HAP-1 (cell line): ENCODE results near the gene KCNT1.

Experiments used
- DNase-seq, 2 experiments: peaks; one replicate each; pipeline ENCODE4 v3.0.0-alpha.2; 2016 to 2020; ENCODE audit warnings: low spot score in 2 of 2
- H3K27me3 ChIP-seq: fragments of 250-450 bp; sonication (Bioruptor Pico); 2 replicates; pipeline ENCODE4 v1.5.1; 2020; ENCODE audit warnings: low read depth, mild to moderate bottlenecking, moderate library complexity
- H3K36me3 ChIP-seq: fragments of 250-450 bp; sonication (Bioruptor Pico); replicated peaks from 2 replicates; pipeline ENCODE4 v1.5.1; 2020; ENCODE audit warnings: mild to moderate bottlenecking
- H3K4me1 ChIP-seq: fragments of 250-450 bp; sonication (Bioruptor Pico); 2 replicates; pipeline ENCODE4 v1.5.1; 2020; ENCODE audit warnings: mild to moderate bottlenecking
- H3K4me3 ChIP-seq: fragments of 250-450 bp; sonication (Bioruptor Pico); 2 replicates; pipeline ENCODE4 v1.5.1; 2020; ENCODE audit warnings: mild to moderate bottlenecking, moderate library complexity
- H3K9me3 ChIP-seq: fragments of 250-450 bp; sonication (Bioruptor Pico); 2 replicates; pipeline ENCODE4 v1.5.1; 2020; ENCODE audit warnings: mild to moderate bottlenecking, moderate library complexity
- in situ Hi-C: fragments of 300-500 bp; cut with MboI; formaldehyde crosslinking; loops from 3 replicates; pipeline ENCODE4 v1.14.3; 2020; ENCODE audit warnings: low sequenced_read_pairs, inconsistent platforms, mixed read lengths

Gene KCNT1

DNA sequence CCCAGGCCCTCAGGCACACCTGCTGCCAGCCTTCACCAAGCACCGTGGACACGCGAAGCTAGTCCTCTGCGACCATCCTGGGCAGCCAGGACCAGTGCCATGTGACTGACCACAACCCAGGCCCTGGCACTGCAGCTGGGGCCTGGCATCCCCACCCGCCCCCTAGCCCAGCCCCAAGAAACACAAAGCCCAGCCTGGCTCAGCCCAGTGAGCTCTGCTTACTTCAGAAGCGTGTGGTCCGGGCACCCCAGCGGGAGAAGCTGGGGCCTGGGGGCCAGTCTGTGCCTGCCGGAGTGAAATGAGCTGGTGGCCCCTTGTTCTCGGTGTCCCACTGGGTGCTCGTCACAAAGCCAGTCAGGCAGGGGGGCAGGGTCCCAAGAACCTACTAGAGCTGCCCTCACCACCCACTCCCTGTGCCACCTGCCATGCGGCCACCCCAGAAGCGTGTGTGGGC, 87.9 kb downstream of the KCNT1 start:
- DNase-seq: no peak
- Histone ChIP-seq H3K36me3 (no peaks in the 10 kb centered on the region), H3K9me3 (no peaks in the 10 kb centered on the region), H3K4me1 (no peaks in the 10 kb centered on the region), H3K27me3 (peaks cover 73% of the 10 kb centered on the region), H3K4me3 (no peak overlapping the region)
- in situ Hi-C loops: loop anchor here (25.0 kb wide), 1 partner anchor 103 kb away; the partner anchor contains the start of gene SOHLH1

- in situ Hi-C loops: loop anchor here (25.0 kb wide), 1 partner anchor 103 kb away; the partner anchor contains the start of gene SOHLH1
- no peaks in the 10 kb centered on the region for H3K4me1 ChIP-seq
Measured at GRCh38 chr9:135790356-135790755, 88.4 kb downstream of the KCNT1 start.

GRCh38 chr9:135790850-135791249, 88.9 kb downstream of the KCNT1 start:
- in situ Hi-C loops: loop anchor here (25.0 kb wide), 1 partner anchor 104 kb away; the partner anchor contains the start of gene SOHLH1
- DNase-seq: no peak
- peaks cover 70% of the 10 kb centered on the region for H3K27me3 ChIP-seq
- H3K9me3 ChIP-seq: no peaks in the 10 kb centered on the region
- no peak overlapping the region for H3K4me3 ChIP-seq
- no peaks in the 10 kb centered on the region for H3K36me3 ChIP-seq
- H3K4me1 ChIP-seq: no peaks in the 10 kb centered on the region

More at GRCh38 chr9:135790356-135790755, 88.4 kb downstream of the KCNT1 start:
- Histone ChIP-seq H3K36me3 (no peaks in the 10 kb centered on the region), H3K4me3 (no peak overlapping the region), H3K9me3 (no peaks in the 10 kb centered on the region), H3K27me3 (peaks cover 73% of the 10 kb centered on the region)
- DNase-seq: no peak

DNA sequence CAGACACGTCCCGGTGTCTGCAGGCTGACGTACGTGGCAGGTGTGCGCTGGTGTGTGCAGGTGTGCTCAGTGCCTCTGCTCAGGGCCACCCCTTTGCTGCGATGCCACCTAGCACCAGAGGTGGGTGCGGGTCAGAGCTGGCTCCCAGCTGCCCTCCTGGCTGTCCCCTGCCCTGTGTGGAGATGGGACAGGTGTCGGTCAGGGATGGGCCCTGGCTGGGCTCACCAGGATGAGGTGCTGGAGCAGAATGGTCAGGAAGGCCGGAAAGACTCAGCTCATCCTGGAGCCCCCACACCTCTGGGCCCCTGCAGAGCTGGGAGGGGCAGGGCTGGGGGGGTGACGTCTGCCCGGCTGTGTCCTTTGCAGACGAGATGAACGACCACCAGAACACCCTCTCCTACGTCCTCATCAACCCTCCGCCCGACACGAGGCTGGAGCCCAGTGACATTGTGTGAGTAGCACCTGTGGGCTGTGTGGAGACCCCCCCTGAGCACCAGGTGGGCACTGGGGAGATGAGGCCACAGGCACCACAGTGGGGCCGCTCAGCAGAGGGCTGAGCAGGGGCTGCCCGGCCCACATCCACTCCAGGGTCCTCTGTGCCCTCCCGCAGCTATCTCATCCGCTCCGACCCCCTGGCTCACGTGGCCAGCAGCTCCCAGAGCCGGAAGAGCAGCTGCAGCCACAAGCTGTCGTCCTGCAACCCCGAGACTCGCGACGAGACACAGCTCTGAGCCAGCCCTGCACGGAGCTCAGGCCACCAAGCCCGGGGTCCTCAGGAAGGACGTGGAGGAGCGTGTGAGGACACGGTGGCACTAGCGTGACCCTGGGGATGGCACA, 89.7 kb downstream of the KCNT1 start:
- peaks cover 67% of the 10 kb centered on the region for H3K27me3 ChIP-seq
- no peaks in the 10 kb centered on the region for H3K9me3 ChIP-seq
- H3K4me1 ChIP-seq: no peaks in the 10 kb centered on the region
- H3K4me3 ChIP-seq: no peak overlapping the region
- in situ Hi-C loops: loop anchor here (25.0 kb wide), 1 partner anchor 104 kb away; the partner anchor contains the start of gene SOHLH1
- no peaks in the 10 kb centered on the region for H3K36me3 ChIP-seq
- no peak for DNase-seq

DNA sequence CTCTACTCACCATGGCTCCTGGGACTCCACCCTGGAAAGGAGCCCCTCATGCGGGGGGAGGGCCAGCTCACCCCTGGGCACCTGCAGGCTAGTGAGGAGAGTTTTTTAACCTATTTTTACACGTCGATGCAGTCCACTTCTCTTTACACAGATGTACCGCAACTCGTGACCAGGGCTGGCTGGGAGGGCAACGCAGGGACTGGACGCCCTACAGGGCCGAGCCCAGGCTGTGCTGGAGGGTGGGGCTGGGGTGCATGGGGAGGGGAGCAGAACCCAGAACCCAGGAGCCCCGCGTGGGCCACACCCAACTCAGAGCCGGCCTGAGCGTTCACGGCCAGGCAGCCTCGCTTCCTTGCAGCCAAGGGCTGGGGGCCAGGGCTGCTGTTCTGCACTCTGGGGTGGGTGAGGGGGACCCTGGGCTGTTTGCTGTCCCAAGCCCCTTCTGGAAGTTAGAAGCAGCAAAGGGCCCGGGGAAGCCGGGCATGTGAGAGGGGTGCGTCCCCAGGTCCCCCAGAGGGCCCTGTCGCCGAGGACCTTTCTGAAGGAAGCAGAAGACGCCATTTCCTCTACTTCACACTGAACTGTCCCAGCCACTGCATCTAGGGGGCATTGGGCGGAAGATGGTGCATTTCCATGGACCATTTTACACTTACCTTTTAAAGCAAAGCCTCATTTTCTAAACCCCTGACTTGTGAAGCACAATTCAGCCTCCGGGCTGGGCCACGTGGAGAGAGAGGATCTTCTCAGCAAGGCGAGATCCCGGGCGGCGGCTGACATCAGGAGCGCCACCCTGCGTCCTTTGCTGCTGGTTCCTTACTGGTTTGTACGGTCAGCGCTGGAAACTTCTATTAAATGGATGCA, 90.5 kb downstream of the KCNT1 start:
- no peak for DNase-seq
- in situ Hi-C loops: loop anchor here (25.0 kb wide), 1 partner anchor 105 kb away; the partner anchor contains the start of gene SOHLH1
- Histone ChIP-seq H3K4me1 (no peaks in the 10 kb centered on the region), H3K36me3 (no peaks in the 10 kb centered on the region), H3K9me3 (no peaks in the 10 kb centered on the region), H3K4me3 (no peak overlapping the region), H3K27me3 (peaks cover 58% of the 10 kb centered on the region)

DNA sequence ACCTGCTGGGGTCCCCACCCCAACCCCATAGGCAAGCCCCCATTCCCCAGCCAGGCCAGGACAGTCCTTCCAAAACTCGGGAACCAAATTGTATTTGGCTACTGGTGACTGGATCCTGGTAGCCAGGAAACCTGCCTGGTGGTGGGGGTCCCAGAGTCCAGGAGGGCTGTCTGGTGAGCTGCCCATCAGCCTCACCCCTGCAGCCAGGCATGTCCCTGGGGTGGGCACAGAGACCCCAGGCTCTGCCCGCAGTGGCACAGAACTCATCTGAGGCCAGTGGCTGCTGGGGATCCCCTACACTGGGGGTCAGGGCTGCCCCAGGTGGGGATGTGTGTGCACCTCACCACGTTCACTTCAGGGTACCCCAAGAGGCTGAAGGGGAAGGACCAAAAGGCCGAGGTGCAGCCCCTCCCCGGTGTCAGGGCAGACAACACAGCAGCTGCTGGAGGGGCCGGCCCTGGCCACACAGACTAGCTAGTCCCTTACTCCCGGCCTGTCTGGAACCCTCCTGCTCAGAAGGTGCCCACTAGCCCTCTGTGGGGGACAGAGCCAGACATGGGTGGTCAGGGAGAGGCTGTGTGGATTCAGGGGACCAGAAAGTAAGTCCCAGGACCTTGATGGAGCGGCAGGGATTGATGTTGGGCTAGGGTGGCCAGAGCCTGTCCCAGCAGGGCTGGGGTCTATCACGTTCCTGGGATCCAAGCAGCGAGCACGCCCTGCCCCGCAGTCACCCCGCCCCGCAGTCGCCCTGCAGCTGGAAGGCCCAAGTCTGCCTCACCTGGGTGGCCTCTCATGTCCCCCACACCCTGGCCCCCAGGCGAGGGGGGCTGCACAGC, 91.5 kb downstream of the KCNT1 start:
- DNase-seq: no peak
- H3K4me3 ChIP-seq: no peak overlapping the region
- H3K36me3 ChIP-seq: no peaks in the 10 kb centered on the region
- peaks cover 49% of the 10 kb centered on the region for H3K27me3 ChIP-seq
- no peaks in the 10 kb centered on the region for H3K9me3 ChIP-seq
- in situ Hi-C loops: loop anchor here (25.0 kb wide), 1 partner anchor 106 kb away; the partner anchor contains the start of gene SOHLH1
- no peaks in the 10 kb centered on the region for H3K4me1 ChIP-seq

GRCh38 chr9:135794057-135794335, 92.0 kb downstream of the KCNT1 start:
- Histone ChIP-seq H3K9me3 (no peaks in the 10 kb centered on the region), H3K4me1 (no peaks in the 10 kb centered on the region), H3K4me3 (no peak overlapping the region), H3K27me3 (peaks cover 43% of the 10 kb centered on the region), H3K36me3 (no peaks in the 10 kb centered on the region)
- DNase-seq: no peak
- in situ Hi-C loops: loop anchor here (25.0 kb wide), 1 partner anchor 107 kb away; the partner anchor contains the start of gene SOHLH1

DNA sequence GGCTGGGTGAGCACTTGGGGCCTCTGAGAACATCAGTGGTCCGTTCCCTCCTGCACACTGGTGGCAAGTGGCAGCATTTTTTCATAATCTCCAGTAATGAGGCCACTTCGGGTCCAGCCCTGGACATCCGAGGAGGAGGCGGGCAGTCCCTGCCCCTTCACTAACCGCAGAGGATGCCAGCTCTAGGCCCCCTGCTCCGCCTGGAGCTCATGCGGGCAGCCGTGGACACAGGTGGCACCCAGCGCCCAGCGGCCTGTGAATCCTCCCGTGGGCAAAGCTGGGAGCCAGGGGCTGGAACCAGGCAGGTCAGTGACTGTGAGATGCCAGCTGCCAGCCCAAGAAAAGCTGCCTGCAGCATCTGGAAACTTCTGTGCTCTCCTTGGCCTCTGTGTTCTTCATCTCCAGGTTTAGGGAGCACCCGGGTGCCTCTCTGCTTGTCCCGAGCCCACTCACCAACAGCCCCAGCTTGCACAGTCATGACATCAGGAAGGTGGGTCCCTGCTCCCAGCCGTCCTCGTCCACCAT, 92.4 kb downstream of the KCNT1 start:
- no peaks in the 10 kb centered on the region for H3K36me3 ChIP-seq
- no peak overlapping the region for H3K4me3 ChIP-seq
- in situ Hi-C loops: loop anchor here (25.0 kb wide), 1 partner anchor 107 kb away; the partner anchor contains the start of gene SOHLH1
- H3K4me1 ChIP-seq: no peaks in the 10 kb centered on the region
- peaks cover 39% of the 10 kb centered on the region for H3K27me3 ChIP-seq
- no peak for DNase-seq
- H3K9me3 ChIP-seq: no peaks in the 10 kb centered on the region

DNA sequence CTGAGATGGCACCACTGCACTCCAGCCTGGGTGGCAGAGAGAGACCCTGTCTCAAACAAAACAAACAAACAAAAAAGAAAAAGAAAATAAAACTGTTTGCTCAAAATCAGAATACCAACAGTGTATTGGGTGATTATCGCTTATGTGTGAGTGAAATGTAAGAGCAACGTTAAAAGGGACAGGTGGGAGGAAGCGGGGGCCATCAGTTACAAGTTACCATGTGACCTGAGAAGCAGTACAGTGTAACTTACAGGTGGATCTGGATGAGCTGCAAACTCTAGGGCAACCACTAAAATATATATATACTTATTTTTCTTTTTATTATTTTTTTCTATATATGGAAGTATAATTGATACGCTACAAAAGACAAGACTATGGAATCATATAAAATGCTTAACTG, 93.4 kb downstream of the KCNT1 start:
- in situ Hi-C loops: loop anchor here (25.0 kb wide), 1 partner anchor 108 kb away; the partner anchor contains the start of gene SOHLH1
- no peaks in the 10 kb centered on the region for H3K9me3 ChIP-seq
- no peaks in the 10 kb centered on the region for H3K36me3 ChIP-seq
- DNase-seq: no peak
- no peak overlapping the region for H3K4me3 ChIP-seq
- H3K27me3 ChIP-seq: peaks cover 31% of the 10 kb centered on the region
- no peaks in the 10 kb centered on the region for H3K4me1 ChIP-seq

DNA sequence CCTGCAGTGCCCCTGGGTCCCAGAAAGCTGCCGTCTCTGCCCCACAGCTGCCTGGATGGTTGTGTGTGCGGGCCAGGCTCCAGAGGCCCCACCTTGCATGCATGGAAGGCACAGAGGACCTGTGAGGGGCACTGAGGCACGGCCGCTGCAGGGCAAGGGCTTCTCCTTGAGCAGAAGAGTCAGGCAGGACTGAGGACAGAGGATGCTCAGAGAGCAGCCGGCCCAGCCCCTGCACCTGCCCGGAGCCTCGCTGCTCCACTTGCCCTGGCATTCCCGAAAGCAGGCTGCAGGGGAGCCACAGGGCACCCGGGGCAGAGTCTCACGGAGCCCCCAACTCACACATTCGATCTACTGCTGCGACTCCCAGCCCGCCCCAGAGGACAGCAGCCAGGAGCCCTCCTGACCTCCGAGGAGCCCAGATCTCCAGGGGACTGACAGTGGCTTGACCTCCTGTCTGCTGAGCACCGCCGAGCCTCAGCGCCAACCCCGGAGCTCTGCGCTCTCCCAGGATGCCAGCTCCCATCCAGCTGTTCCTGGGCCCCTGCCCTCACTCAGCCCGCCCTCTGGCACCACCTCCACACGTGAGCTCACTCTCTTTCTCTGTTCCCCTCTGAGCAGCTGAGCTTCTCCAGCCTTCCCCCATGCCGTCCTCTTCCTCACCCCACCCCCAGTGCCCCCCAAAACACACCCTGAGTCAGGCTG, 95.0 kb downstream of the KCNT1 start:
- peaks cover 16% of the 10 kb centered on the region for H3K27me3 ChIP-seq
- H3K9me3 ChIP-seq: no peaks in the 10 kb centered on the region
- H3K4me1 ChIP-seq: no peaks in the 10 kb centered on the region
- no peak for DNase-seq
- no peaks in the 10 kb centered on the region for H3K36me3 ChIP-seq
- in situ Hi-C loops: loop anchor here (25.0 kb wide), 1 partner anchor 110 kb away; the partner anchor contains the start of gene SOHLH1
- H3K4me3 ChIP-seq: no peak overlapping the region

DNA sequence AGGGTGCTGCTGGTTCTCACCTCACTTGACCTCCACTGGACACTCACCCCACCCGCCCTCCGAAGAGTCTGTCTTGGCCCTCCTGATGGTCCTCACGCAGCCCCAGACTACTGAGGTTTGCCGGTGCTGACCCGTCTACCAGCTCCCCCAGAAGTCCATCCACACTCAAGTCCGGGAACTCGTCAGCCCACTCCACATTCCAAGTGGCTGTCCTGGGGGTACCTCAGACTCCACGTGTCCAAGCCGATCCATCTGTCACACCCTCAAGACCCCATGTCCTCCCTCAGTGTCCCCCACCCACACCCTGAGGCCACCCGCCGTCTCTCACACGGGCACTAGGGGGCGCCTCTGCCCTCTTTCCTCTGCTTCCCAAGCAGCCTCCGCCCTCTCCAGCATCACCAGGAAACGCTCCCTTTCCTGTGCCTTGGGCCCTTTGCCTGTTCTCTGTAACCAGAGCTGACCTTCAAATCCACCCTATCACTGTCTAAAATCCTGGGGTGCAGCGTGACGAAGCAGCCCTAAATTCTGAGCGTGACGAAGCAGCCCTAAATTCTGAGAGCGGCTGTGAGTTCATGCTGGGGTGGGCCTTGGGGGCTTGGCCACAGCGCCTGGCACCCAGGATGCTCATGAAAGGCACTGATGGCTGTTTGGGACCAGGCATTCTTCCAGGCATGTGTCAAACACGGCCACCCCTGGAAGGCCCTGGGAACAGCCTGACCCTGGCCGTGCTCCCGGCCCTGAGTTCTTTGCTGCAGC, 95.7 kb downstream of the KCNT1 start:
- in situ Hi-C loops: loop anchor here (25.0 kb wide), 1 partner anchor 110 kb away; the partner anchor contains the start of gene SOHLH1
- H3K9me3 ChIP-seq: no peaks in the 10 kb centered on the region
- H3K27me3 ChIP-seq: peaks cover 13% of the 10 kb centered on the region
- DNase-seq: peak; percentile 30 to 80
- no peak overlapping the region for H3K4me3 ChIP-seq
- H3K4me1 ChIP-seq: no peaks in the 10 kb centered on the region
- no peaks in the 10 kb centered on the region for H3K36me3 ChIP-seq

- Histone ChIP-seq H3K36me3 (no peaks in the 10 kb centered on the region), H3K27me3 (peaks cover 8% of the 10 kb centered on the region), H3K9me3 (no peaks in the 10 kb centered on the region), H3K4me1 (no peaks in the 10 kb centered on the region), H3K4me3 (no peak overlapping the region)
- in situ Hi-C loops: loop anchor here (25.0 kb wide), 1 partner anchor 111 kb away; the partner anchor contains the start of gene SOHLH1
- DNase-seq: no peak
Measured at GRCh38 chr9:135798263-135798585, 96.2 kb downstream of the KCNT1 start.
